GM21360 (cell line): ENCODE results near the gene RFX7.

Experiments used
- ATAC-seq: cut with Tn5 transposase; IDR thresholded peaks from one replicate; pipeline ENCODE4 v1.9.1; 2021; ENCODE audit warnings: mild to moderate bottlenecking, moderate library complexity; ENCODE audit not compliant: unreplicated experiment

The RFX7 gene

DNA sequence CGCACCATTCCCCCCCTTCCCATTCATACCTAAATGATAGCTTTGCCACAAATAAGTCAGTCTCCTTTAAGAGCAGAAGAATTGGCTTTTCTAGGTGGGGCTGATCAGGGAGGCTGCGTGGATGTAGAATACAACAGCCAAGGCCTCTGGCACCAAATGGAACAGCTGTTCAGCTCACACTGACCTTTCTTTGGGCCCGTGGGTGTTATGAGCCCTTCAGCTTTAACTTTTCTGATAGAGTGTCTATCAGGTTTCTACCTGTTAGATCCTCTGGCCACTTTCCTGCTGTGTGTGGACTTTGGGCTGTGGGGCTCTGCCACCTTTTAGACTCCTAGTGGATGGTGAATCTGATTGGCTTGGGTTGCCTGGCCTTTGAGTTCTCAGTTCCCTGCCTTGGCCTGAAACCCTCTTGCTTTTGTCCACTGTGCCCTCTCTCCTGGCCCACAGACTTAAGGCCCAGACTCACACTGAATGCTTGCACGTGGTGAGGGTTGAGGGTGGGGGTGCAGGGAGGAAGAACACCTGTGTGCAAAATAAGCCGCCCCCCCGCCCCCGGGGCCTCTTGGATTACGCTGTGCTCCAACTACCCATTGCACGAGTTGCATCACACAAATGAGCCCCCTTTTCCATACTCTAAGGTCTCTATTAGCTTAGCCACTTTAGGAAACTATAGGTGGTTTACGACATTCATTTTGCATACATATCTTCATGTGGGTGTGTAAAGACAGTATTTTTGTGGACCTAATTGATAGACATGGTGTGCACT is 1.3 kb upstream of the RFX7 start:
- ATAC-seq = no peak

GRCh38 chr15:56244038-56244810 is 545 bp upstream of the RFX7 start:
- no peak for ATAC-seq

- ATAC-seq = no peak
Measured at GRCh38 chr15:56242576-56243162, 1.0 kb downstream of the RFX7 start.

DNA sequence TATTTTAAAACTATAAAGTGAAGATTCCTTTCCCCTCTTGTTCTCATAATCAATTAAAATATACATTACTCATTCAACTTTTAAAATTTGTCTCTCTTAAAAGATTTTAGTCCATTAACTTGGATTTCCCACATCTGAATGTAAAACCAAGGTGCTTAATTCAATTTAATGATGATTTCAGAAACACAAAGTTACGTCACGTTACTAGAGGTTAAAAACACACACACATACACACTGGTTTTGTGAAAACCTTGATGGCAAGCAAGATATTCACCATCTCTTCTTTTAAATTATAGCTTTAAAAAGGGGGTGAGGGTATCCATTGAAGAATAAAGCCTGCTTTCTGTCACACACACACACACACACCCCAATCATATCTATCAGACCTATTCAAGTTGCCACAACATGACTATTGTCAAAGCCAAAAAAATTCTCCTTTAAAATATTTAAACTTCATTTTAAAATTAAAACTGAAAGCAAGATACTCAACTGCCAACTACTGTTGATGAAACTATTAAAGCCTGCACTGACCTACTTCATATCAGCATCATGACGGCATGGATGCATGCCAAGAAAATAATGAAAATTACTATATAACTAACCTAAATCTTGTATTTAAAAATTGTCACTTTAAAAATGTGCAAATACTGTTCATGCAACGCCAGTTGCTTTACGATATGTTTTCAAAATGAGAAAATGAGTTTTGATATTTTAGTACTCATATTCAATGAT is 2.1 kb downstream of the RFX7 start:
- no peak for ATAC-seq

DNA sequence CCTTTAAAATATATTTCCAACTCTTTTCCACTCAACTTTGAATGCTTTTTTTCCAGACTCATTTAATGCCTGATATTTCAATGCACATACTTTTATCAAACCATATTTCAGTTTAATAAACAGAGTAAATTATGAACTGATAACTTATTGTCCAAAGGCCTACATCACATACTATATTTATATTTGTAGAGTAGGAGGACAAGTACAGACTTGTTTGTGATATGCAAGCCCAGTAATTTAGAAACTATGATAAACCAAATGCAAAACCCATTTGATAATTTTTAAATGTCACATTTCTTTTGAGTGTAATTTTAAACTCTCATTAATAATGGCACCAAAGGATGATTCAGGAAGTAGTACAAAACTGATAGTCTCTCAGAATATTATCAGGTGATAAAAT is 3.3 kb downstream of the RFX7 start:
- no peak for ATAC-seq

DNA sequence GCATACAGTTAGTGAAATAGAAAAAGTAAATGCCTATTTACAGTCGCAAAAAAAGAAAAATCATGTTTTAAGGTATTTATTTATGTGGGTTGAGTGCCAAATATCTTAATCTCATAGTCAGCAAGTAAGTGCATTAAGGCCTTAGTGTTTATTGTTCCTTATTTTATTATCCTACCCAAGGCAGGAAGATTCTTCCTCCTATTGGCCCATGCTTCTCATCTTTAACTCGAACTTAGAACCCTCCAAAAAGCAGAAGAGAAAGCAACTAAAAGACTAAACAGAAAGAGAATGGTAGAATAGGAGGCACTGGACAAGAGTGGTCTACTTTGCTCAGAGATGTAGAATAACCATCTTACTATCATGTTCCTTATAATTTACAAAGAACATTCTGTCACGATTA is 7.5 kb downstream of the RFX7 start:
- ATAC-seq = no peak

GRCh38 chr15:56234804-56235203 is 8.9 kb downstream of the RFX7 start:
- no peak for ATAC-seq

DNA sequence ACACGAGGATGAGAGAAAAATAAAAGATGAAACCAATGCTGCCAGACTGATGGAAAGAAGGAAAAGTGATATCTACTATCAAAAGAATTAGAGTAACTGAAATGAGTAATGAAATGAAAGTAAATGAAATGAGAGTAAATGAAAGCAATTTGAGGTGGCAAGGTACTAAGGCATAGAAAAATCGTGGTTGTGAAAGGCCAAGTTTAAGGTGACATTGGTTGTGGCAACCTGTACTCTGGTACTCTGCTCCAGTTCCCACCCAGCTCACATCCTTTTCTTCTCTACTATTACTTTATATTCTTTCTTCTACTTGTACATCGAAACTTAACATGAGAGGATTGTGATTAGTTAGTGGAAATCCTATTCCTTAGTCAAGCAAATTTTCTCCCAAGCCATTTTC is 10.1 kb downstream of the RFX7 start:
- no peak for ATAC-seq

GRCh38 chr15:56232058-56232457 is 11.6 kb downstream of the RFX7 start:
- no peak for ATAC-seq

GRCh38 chr15:56228854-56229253 is 14.8 kb downstream of the RFX7 start:
- no peak for ATAC-seq

GRCh38 chr15:56228352-56228751 is 15.3 kb downstream of the RFX7 start:
- no peak for ATAC-seq

- ATAC-seq = no peak
Measured at GRCh38 chr15:56227780-56228179, 15.9 kb downstream of the RFX7 start.

DNA sequence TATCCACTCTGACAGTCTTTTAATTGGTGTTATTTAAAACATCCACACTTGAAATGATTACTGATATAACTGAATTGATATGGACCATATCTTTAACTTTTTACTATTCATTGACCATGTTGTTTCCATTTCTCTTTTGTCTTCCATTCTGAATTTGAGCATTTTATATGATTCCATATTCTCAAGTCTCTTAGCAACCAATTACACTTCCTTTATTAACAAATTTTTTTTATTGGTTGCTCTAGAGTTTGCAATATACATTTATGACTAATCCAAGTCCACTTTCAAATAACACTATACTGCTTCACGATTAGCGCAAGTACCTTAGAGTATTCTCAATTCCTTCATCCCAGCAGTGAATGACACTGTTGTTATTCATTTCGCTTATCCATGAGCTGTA is 16.4 kb downstream of the RFX7 start:
- no peak for ATAC-seq

DNA sequence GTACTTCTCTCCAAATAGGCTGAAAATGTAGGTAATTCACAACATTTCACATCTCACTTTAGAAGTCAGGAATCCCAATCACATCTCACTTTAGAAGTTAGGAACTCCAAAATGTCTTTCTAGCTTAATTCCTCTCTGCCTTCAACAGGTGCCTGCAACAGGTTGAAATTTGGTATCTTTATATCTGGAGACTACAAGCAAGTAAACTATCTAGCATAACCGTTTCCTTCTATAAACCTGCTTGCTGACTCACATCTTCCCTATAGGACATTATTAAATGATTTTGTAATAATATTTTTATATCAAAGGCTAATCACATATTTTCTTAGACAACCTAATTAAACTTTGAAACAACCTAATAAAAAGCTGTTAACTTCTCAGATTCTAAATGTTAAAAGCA is 18.2 kb downstream of the RFX7 start:
- ATAC-seq = no peak

- ATAC-seq = no peak
Measured at GRCh38 chr15:56222302-56222701, 21.4 kb downstream of the RFX7 start.

GRCh38 chr15:56217341-56217740 is 26.3 kb downstream of the RFX7 start:
- no peak for ATAC-seq

DNA sequence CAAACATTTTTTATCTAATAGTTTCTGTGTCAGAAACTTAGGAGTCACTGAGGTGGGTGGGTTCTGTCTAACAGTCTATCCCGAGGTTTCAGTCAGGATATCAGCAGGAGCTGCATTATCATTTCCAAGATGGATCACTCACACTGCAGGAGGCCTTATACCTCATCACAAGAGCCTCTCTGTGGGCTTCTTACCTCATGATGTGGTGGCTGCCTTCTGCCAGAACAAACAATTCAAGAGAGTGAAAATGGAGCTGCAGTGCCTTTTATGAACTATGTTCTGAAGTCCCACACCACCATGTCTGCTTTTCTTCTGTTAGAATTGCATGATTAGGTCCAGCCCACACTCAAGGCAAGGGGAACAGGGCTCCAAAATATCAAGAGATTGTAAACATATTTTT is 27.9 kb downstream of the RFX7 start:
- ATAC-seq = no peak

DNA sequence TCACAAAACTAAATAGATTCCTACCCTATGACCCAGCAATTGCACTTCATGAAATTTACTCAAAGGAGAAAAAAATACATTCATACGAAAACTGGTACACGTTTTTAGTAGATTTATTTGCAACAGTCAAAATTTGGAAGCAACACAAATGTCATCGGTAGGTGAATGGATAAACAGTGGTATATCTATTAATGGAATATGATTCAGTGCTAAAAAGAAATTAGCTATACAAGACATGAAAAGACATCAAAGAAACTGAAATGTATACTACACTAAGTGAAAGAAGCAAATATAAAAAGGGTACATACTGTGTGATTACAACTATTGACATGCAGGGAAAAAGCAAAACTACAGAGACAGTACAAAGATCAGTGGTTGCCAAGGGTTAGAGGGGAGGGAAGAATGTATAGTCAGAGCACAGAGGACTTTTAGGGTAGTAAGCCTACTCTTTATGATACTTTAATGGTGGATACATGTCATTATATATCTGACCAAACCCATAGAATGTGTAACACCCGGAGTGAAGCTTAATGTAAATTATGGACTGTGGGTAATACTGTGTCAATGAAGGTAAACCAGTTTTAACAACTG is 31.6 kb downstream of the RFX7 start:
- no peak for ATAC-seq

DNA sequence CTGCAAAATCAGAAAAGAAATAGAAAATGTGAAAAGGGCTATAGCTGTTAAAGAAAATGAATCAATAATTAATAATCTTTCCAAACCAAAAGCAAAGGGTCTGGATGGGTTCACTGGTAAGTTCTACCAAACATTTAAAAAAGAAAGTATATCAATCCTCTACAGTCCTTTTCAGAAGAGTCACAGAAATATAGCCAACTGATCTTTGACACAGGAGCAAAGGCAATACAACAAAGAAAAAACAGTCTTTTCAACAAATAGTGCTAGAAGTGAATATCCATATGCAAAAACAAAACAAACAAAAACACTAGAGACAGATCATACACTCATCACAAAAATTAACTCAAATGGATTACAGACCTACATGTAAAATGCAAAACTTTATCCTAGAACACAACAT is 32.6 kb downstream of the RFX7 start:
- no peak for ATAC-seq

DNA sequence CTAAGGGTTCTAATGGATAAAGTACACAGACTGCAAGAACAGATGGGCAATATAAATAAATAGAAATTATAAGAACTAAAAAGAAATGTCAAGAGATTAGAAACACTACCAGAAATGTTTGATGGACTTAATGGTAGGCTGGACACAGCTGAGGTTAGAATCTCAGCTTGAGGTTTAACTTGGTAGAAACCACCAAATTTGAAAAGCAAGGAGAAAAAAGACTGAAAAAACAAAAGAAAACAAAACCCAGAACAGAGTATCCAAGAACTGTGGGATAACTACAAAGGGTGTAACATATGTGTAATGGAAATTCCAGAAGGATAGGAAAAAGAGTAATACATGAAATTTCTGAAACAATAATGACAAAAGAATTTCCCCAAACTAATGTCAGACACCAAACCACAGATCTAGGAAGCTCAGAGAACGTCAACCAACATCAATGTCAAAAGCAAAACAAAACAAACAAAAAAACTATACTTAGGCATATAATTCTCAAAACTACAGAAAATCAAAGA is 35.0 kb downstream of the RFX7 start:
- no peak for ATAC-seq

DNA sequence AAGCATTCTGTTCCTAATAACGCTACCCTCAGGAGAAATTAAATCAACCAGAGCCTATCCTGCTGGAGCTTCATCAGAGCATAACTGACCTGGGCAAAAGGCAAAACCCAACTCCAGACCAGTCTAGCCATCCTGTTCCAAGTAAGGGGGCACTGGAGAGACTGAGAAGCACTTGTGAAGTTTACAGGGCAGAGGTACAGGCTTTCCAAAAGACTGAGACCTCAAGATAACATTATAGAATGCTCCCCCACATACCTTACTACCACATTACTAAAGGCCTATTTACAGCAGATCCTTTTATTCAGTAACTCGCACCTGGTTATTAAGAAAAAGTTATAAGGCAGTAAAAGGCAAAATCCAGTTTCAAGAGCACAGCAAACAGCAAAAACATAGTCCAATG is 35.5 kb downstream of the RFX7 start:
- ATAC-seq = no peak
